Activated naive CD4-positive, alpha-beta T cell treated with anti-CD3 and anti-CD28 coated beads, Interleukin-2, amount 50 U/mL, for 24 hours (primary cell): ENCODE measurements around the gene INSYN2B.

Experiments
- H3K27ac Mint-ChIP-seq: one replicate; pipeline ENCODE4 v1.8.0; 2021; ENCODE audit warnings: mild to moderate bottlenecking, mixed read lengths
- H3K27me3 Mint-ChIP-seq: one replicate; pipeline ENCODE4 v1.8.0; 2021; ENCODE audit warnings: mixed read lengths
- H3K36me3 Mint-ChIP-seq: one replicate; pipeline ENCODE4 v1.8.0; 2021; ENCODE audit warnings: mixed read lengths
- H3K4me1 Mint-ChIP-seq: one replicate; pipeline ENCODE4 v1.8.0; 2021; ENCODE audit warnings: mixed read lengths
- H3K4me3 Mint-ChIP-seq: one replicate; pipeline ENCODE4 v1.8.0; 2021; ENCODE audit warnings: mild to moderate bottlenecking, mixed read lengths
- H3K9me3 Mint-ChIP-seq: one replicate; pipeline ENCODE4 v1.8.0; 2021; ENCODE audit warnings: mixed read lengths

Gene INSYN2B

DNA sequence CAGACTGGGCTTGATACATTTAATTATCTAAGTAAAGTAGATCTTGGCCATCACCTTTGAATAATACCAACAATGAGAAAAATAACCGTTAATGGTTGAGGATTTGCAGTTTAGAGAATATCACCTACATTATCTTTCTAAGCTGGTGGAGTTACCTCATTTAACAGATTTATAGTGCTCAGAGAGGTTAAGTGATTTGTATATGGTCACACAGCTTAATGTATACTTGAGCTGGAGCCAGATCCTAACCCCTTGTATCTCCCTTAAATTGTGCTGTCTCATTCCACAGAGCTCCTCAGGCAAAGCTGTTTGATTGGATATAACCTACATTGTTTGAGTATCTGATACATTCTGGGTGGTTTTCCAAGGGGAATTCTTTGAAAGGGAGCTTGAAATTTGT, 57.8 kb downstream of the INSYN2B start:
- no peaks in the 10 kb centered on the region for H3K9me3 Mint-ChIP-seq
- H3K4me3 Mint-ChIP-seq: no peak overlapping the region
- H3K27ac Mint-ChIP-seq: no peak overlapping the region
- peaks cover 22% of the 10 kb centered on the region for H3K4me1 Mint-ChIP-seq
- no peaks in the 10 kb centered on the region for H3K27me3 Mint-ChIP-seq
- H3K36me3 Mint-ChIP-seq: peaks cover 18% of the 10 kb centered on the region

- no peak overlapping the region for H3K27ac Mint-ChIP-seq
- H3K4me1 Mint-ChIP-seq: peaks cover 18% of the 10 kb centered on the region
- peaks cover 13% of the 10 kb centered on the region for H3K36me3 Mint-ChIP-seq
- no peak overlapping the region for H3K4me3 Mint-ChIP-seq
- no peaks in the 10 kb centered on the region for H3K9me3 Mint-ChIP-seq
- no peaks in the 10 kb centered on the region for H3K27me3 Mint-ChIP-seq
Observed at GRCh38 chr5:169921949-169922348, 58.3 kb downstream of the INSYN2B start.

- Mint-ChIP-seq H3K27ac (no peak overlapping the region), H3K9me3 (no peaks in the 10 kb centered on the region), H3K4me1 (peaks cover 13% of the 10 kb centered on the region), H3K4me3 (no peak overlapping the region), H3K36me3 (peaks cover 10% of the 10 kb centered on the region), H3K27me3 (no peaks in the 10 kb centered on the region)
Observed at GRCh38 chr5:169921384-169921783, 58.9 kb downstream of the INSYN2B start.

- Mint-ChIP-seq H3K4me3 (no peak overlapping the region), H3K36me3 (peaks cover 11% of the 10 kb centered on the region), H3K9me3 (no peaks in the 10 kb centered on the region), H3K27me3 (no peaks in the 10 kb centered on the region), H3K4me1 (peaks cover 15% of the 10 kb centered on the region), H3K27ac (no peak overlapping the region)
Observed at GRCh38 chr5:169920474-169920873, 59.8 kb downstream of the INSYN2B start.

DNA sequence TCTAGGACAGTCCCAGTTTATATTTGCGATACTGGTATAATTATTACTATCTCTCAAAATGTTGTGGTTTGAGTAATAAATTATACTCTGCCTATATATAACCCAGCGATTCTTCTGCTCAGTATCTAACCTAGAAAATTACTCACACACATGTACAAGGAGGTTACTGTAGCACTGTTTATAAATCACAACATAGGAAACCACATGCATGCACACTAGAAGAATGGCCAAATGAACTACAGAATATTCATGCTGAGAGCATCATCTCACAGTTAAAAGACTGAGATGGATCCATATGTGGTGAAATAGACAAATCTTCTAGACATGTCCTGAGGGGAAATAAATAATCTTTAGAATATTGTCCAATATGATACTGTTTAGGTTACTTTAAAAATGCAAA, 62.1 kb downstream of the INSYN2B start:
- Mint-ChIP-seq H3K4me3 (no peak overlapping the region), H3K9me3 (no peaks in the 10 kb centered on the region), H3K27ac (no peak overlapping the region), H3K27me3 (no peaks in the 10 kb centered on the region), H3K36me3 (peaks cover 11% of the 10 kb centered on the region), H3K4me1 (peaks cover 11% of the 10 kb centered on the region)

GRCh38 chr5:169917500-169917899, 62.8 kb downstream of the INSYN2B start:
- peaks cover 11% of the 10 kb centered on the region for H3K36me3 Mint-ChIP-seq

DNA sequence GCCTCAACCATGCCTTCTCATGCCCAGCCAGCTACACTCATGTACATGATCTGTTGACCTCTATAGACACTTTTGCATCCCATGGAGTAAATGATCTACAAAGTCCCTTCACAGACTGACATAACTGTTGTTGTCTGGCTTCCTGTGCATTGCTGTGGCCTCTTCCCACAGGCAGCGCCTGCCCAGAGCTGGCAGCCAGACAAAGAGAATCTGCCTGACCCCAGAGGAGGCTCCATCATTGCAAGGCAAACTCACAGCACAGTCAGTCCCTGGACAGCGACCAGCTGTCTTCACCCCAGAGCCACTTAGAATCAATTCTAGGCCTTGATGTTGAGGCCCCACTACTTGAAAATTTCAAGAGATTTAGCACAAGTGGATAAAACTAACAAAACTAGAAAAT, 65.5 kb downstream of the INSYN2B start:
- no peaks in the 10 kb centered on the region for H3K9me3 Mint-ChIP-seq
- H3K27ac Mint-ChIP-seq: no peak overlapping the region
- H3K27me3 Mint-ChIP-seq: no peaks in the 10 kb centered on the region
- H3K36me3 Mint-ChIP-seq: peaks cover 13% of the 10 kb centered on the region
- peaks cover 15% of the 10 kb centered on the region for H3K4me1 Mint-ChIP-seq
- H3K4me3 Mint-ChIP-seq: no peak overlapping the region

More at GRCh38 chr5:169917500-169917899, 62.8 kb downstream of the INSYN2B start:
- no peaks in the 10 kb centered on the region for H3K27me3 Mint-ChIP-seq
- no peaks in the 10 kb centered on the region for H3K9me3 Mint-ChIP-seq
- H3K27ac Mint-ChIP-seq: no peak overlapping the region
- H3K4me3 Mint-ChIP-seq: no peak overlapping the region
- peaks cover 12% of the 10 kb centered on the region for H3K4me1 Mint-ChIP-seq

DNA sequence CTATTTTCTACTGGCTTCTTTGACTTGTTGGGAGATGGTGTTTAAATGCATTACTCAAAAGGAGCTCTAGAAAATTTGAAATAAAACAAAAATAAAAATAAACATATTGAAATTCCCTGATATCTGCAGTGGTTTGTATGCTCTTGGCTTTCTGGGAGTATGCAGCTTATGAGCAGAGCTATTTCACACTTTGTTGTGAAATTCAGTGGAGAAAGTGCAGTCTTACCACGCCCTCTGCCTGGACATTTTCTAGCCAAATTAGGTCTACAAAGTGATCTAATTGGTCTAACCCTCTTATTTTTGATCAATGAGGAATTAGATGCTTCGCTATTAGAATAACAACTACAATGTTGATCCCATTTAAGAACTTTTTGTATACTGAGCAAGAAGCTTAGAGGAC, 66.8 kb downstream of the INSYN2B start:
- no peaks in the 10 kb centered on the region for H3K27me3 Mint-ChIP-seq
- H3K27ac Mint-ChIP-seq: no peak overlapping the region
- peaks cover 13% of the 10 kb centered on the region for H3K36me3 Mint-ChIP-seq
- peaks cover 15% of the 10 kb centered on the region for H3K4me1 Mint-ChIP-seq
- H3K4me3 Mint-ChIP-seq: no peak overlapping the region
- H3K9me3 Mint-ChIP-seq: no peaks in the 10 kb centered on the region

GRCh38 chr5:169911448-169912212, 68.7 kb downstream of the INSYN2B start:
- peaks cover 13% of the 10 kb centered on the region for H3K36me3 Mint-ChIP-seq
- no peaks in the 10 kb centered on the region for H3K27me3 Mint-ChIP-seq
- H3K4me3 Mint-ChIP-seq: no peak overlapping the region
- no peak overlapping the region for H3K27ac Mint-ChIP-seq
- H3K4me1 Mint-ChIP-seq: peaks cover 15% of the 10 kb centered on the region
- H3K9me3 Mint-ChIP-seq: no peaks in the 10 kb centered on the region

- Mint-ChIP-seq H3K36me3 (peaks cover 8% of the 10 kb centered on the region), H3K27ac (no peak overlapping the region), H3K27me3 (no peaks in the 10 kb centered on the region), H3K4me3 (no peak overlapping the region), H3K4me1 (peaks cover 10% of the 10 kb centered on the region), H3K9me3 (no peaks in the 10 kb centered on the region)
Observed at GRCh38 chr5:169910393-169910792, 69.9 kb downstream of the INSYN2B start.

DNA sequence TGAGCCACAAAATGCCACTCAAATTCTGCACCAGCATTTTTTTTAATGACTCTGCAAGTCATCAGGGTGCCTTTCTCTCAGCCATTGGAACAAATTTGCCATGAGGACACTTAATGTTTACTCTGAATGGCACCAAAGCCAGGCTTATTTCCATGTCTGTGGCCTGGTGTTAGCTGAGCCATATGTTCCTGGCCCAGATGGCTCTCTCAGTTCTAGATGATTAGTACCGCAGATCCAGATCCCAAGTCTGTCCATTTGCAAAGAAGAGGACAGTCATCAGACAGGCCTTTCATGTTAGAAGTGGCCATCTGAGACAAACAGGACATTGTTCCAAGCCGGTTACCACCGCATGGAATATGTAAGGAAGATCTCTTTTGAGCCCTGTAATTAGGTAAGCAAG, 70.3 kb downstream of the INSYN2B start:
- Mint-ChIP-seq H3K9me3 (no peaks in the 10 kb centered on the region), H3K27ac (no peak overlapping the region), H3K4me3 (no peak overlapping the region), H3K36me3 (peaks cover 8% of the 10 kb centered on the region), H3K4me1 (peaks cover 10% of the 10 kb centered on the region), H3K27me3 (no peaks in the 10 kb centered on the region)

GRCh38 chr5:169908864-169909263, 71.4 kb downstream of the INSYN2B start:
- no peaks in the 10 kb centered on the region for H3K27me3 Mint-ChIP-seq
- peaks cover 4% of the 10 kb centered on the region for H3K36me3 Mint-ChIP-seq
- peaks cover 4% of the 10 kb centered on the region for H3K4me1 Mint-ChIP-seq
- H3K9me3 Mint-ChIP-seq: no peaks in the 10 kb centered on the region
- no peak overlapping the region for H3K27ac Mint-ChIP-seq
- H3K4me3 Mint-ChIP-seq: no peak overlapping the region

- H3K36me3 Mint-ChIP-seq: peaks cover 4% of the 10 kb centered on the region
- H3K4me3 Mint-ChIP-seq: no peak overlapping the region
- no peaks in the 10 kb centered on the region for H3K27me3 Mint-ChIP-seq
- H3K9me3 Mint-ChIP-seq: no peaks in the 10 kb centered on the region
- no peaks in the 10 kb centered on the region for H3K4me1 Mint-ChIP-seq
- H3K27ac Mint-ChIP-seq: no peak overlapping the region
Observed at GRCh38 chr5:169906745-169907649, 73.3 kb downstream of the INSYN2B start.

- no peak overlapping the region for H3K4me3 Mint-ChIP-seq
- no peaks in the 10 kb centered on the region for H3K27me3 Mint-ChIP-seq
- peaks cover 5% of the 10 kb centered on the region for H3K36me3 Mint-ChIP-seq
- H3K4me1 Mint-ChIP-seq: peaks cover 13% of the 10 kb centered on the region
- no peaks in the 10 kb centered on the region for H3K9me3 Mint-ChIP-seq
- H3K27ac Mint-ChIP-seq: no peak overlapping the region
Observed at GRCh38 chr5:169905017-169905416, 75.3 kb downstream of the INSYN2B start.

DNA sequence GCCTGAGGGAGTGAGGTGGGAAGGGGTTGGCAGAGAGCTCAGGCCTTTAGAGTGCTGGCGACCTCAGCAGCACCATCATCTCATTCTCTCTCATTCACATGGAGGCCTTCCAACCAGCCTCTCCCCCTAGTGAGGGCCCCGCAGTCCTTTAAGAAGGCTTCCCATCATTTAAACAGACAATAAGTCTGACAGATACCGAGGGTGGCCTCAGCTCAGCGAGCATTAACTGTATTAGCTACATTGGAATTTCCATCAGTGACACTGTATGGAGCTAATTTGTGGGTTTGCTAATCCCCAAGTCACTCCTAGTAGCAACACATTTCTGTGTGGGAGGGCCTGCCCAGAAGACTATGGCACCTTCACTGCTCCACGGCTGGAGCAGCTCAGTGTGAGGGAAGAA, 75.8 kb downstream of the INSYN2B start:
- no peaks in the 10 kb centered on the region for H3K27me3 Mint-ChIP-seq
- no peak overlapping the region for H3K4me3 Mint-ChIP-seq
- peaks cover 13% of the 10 kb centered on the region for H3K4me1 Mint-ChIP-seq
- H3K9me3 Mint-ChIP-seq: no peaks in the 10 kb centered on the region
- peaks cover 10% of the 10 kb centered on the region for H3K36me3 Mint-ChIP-seq
- no peak overlapping the region for H3K27ac Mint-ChIP-seq

DNA sequence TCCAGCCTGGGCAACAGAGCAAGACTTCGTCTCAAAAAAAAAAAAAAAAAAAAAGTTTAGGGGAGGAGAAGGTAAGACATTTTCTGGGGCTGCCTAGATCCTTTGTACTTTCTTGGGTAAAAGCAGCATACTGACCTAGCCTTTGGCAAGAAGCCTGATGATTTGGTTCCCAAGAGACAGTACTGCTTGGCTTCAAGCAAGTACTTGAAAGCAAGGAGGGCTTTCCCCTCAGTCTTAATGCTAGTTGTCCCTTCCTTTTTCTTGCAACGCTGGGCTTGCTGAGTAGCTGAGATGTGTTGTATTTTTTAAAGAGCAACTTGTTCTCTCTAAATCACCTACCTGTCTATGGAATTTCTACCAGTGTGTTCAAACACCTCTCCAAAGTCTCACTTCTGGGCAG, 76.2 kb downstream of the INSYN2B start:
- Mint-ChIP-seq H3K27ac (no peak overlapping the region), H3K4me3 (no peak overlapping the region), H3K36me3 (peaks cover 11% of the 10 kb centered on the region), H3K4me1 (peaks cover 13% of the 10 kb centered on the region), H3K27me3 (no peaks in the 10 kb centered on the region), H3K9me3 (no peaks in the 10 kb centered on the region)
